Heart right ventricle (tissue), 16 donors: Measurements from ENCODE around the gene NALCN. TPM values are rescaled to one million over a fixed set of nuclear protein-coding genes. Genes with fewer than 3 reads are reported as not detected.
A peak's percentile ranks its signal among the peaks of the same experiment; 100 is the strongest.

Source experiments
- ATAC-seq, 8 donors: fragments of 200-7000 bp; cut with Tn5 transposase; one replicate each; pipeline ENCODE4 v1.9.1; 2020; ENCODE audit warnings: mild to moderate bottlenecking in 8 of 8, moderate library complexity in 8 of 8, moderate number of reproducible peaks in 1 of 8
- DNase-seq, 2 donors: peaks; one replicate each; pipeline ENCODE4 v3.0.0-alpha.2; 2020
- H3K27ac ChIP-seq, 10 donors: fragments of 200-600 bp; sonication (generic) in 2 of 10; one replicate each; pipeline versions ENCODE4 v1.5.0 to v1.8.0; 2020 to 2022; ENCODE audit warnings: mild to moderate bottlenecking in 3 of 10
- H3K27me3 ChIP-seq, 7 donors: fragments of 200-600 bp; one replicate each; pipeline ENCODE4 v1.8.0; 2021 to 2022; ENCODE audit warnings: mild to moderate bottlenecking in 2 of 7
- H3K36me3 ChIP-seq, 9 donors: fragments of 200-600 bp; sonication (generic) in 1 of 9; one replicate each; pipeline versions ENCODE4 v1.5.0 to v1.8.0; 2020 to 2022; ENCODE audit warnings: mild to moderate bottlenecking in 2 of 9
- H3K4me1 ChIP-seq, 9 donors: fragments of 200-600 bp; sonication (generic) in 1 of 9; one replicate each; pipeline versions ENCODE4 v1.5.0 to v1.8.0; 2020 to 2022; ENCODE audit warnings: mild to moderate bottlenecking in 4 of 9
- H3K4me3 ChIP-seq, 10 donors: fragments of 200-600 bp; sonication (generic) in 2 of 10; one replicate each; pipeline versions ENCODE4 v1.5.0 to v1.8.0; 2020 to 2022; ENCODE audit warnings: mild to moderate bottlenecking in 7 of 10, moderate library complexity in 2 of 10
- H3K9me3 ChIP-seq, 11 donors: fragments of 200-600 bp in 10 of 11; sonication (generic) in 2 of 11; one replicate each; pipeline versions ENCODE4 v1.5.0 to v1.8.0; 2013 to 2022; ENCODE audit warnings: mild to moderate bottlenecking in 2 of 11, control low read depth in 1 of 11, moderate library complexity in 1 of 11
- WGBS, 2 donors: extraction: QIAGEN DNeasy Blood & Tissue Kit; methylation state at CpG; one replicate each; pipeline ENCODE4 v1.1.7; 2013; ENCODE audit warnings: inconsistent platforms in 1 of 2; 5-methylcytosine and 5-hydroxymethylcytosine counted together
- intact Hi-C, 10 donors: fragments of 100-400 bp; cut with DNase I; formaldehyde crosslinking; loops; one replicate each; pipeline versions ENCODE4 v1.11.1 to v1.14.2; 2022
- polyA plus RNA-seq, 2 donors: library from polyadenylated mRNA; stranded (reverse); fragments of 200-250 nt; gene quantifications; one replicate each; pipeline ENCODE4 v1.2.3, GENCODE V29; 2013
- total RNA-seq, 10 donors: library from RNA; stranded (reverse); fragmentation: NEBNext Ultra II Directional in 3 of 10; extraction: Animal tissue kit (Norgen Biotek cat#: 25700) in 3 of 10; gene quantifications; one replicate each; pipeline versions ENCODE4 v1.2.1 to v1.2.4, GENCODE V29; 2021 to 2023
- TF ChIP-seq, protein P1 (sequence below), 9 donors: fragments of 200-600 bp; sonication (generic) in 2 of 9; IDR thresholded peaks; one replicate each; pipeline versions ENCODE4 v1.5.0 to v1.8.0; 2021 to 2022; ENCODE audit warnings: antibody characterized with exemption in 9 of 9, mild to moderate bottlenecking in 5 of 9, moderate library complexity in 1 of 9
- donor health status: Arrhythmogenic right ventricular cardiomyopathy.
- donor health status: ischemic (EF 13 %, LVEDD 7.1; RV severe dilation, severe dysfunction).
- donor health status: healthy with polysubstance abuse.
- donor health status: DM: no; HTN: yes; CAD: no.
- donor health status: DM: no; HTN: no; CAD: no.
- donor health status: ischemic (EF 25% LVEDD 6.9; RV normal size, moderate dysfunction).
- donor health status: ischemic (EF 25% LVEDD 5.7; RV mildly dilated, moderate dysfunction).
- donor health status: healthy.
- donor health status: DM: yes; HTN: yes; CAD: no.
- donor health status: Ischemic cardiomyopathy.
- donor health status: ischemic (EF 35%, LVEDD 5.7; RV mildly dilated, moderate dysfunction).
- donor health status: nonischemic (EF 11% LVEDD 7.7; RV severe dilation, severe dysfunction).
- donor health status: DM: yes; HTN: yes; CAD: no.
- donor health status: PGD.
- donor health status: ischemic (EF 29% LVEDD 5.4; RV normal size, mild dysfunction).
- donor health status: nonischemic (EF 23%, LVEDD 6.1; RV moderate dilation, normal function).

NALCN gene
- total and polyA plus RNA-seq, 12 donors, result 0.01 to 9.3 (median 7.8) TPM

DNA sequence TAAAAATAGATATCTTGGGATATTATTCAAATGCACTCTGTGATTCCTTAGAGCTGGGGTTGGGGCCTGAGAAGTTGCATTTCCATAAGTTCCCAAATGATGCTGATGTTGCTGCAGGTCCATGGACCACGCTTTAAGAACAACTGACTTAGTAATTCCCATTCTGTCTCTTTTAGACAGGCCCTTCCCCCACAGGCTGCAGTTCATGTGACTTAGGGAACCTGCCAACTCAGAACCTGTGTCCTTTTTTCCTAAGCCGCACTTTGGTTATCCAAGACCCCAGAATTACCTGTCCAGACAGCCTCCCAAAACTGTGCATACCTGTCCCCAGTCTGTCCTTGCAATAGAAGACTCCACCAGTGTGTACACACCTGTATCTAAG, 34.4 kb upstream of the NALCN start:
- Histone ChIP-seq H3K27ac (no peak overlapping the region), H3K4me3 (no peak overlapping the region), H3K9me3 (no peaks in the 10 kb centered on the region), H3K27me3 (peaks cover 0 to 9% (median 0%) of the 10 kb centered on the region in 7 donors), H3K36me3 (no peaks in the 10 kb centered on the region), H3K4me1 (peaks cover 0 to 3% (median 0%) of the 10 kb centered on the region in 9 donors)
- WGBS, 2 donors, result 80 to 84% methylated on average over 2 of the region's 2 CpGs
- ATAC-seq (no peak), DNase-seq (no peak)
- TF ChIP-seq, protein P1, sequence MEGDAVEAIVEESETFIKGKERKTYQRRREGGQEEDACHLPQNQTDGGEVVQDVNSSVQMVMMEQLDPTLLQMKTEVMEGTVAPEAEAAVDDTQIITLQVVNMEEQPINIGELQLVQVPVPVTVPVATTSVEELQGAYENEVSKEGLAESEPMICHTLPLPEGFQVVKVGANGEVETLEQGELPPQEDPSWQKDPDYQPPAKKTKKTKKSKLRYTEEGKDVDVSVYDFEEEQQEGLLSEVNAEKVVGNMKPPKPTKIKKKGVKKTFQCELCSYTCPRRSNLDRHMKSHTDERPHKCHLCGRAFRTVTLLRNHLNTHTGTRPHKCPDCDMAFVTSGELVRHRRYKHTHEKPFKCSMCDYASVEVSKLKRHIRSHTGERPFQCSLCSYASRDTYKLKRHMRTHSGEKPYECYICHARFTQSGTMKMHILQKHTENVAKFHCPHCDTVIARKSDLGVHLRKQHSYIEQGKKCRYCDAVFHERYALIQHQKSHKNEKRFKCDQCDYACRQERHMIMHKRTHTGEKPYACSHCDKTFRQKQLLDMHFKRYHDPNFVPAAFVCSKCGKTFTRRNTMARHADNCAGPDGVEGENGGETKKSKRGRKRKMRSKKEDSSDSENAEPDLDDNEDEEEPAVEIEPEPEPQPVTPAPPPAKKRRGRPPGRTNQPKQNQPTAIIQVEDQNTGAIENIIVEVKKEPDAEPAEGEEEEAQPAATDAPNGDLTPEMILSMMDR (IDR thresholded peaks at IDR 0.05), result no peak
- intact Hi-C loops, result no loop called here

DNA sequence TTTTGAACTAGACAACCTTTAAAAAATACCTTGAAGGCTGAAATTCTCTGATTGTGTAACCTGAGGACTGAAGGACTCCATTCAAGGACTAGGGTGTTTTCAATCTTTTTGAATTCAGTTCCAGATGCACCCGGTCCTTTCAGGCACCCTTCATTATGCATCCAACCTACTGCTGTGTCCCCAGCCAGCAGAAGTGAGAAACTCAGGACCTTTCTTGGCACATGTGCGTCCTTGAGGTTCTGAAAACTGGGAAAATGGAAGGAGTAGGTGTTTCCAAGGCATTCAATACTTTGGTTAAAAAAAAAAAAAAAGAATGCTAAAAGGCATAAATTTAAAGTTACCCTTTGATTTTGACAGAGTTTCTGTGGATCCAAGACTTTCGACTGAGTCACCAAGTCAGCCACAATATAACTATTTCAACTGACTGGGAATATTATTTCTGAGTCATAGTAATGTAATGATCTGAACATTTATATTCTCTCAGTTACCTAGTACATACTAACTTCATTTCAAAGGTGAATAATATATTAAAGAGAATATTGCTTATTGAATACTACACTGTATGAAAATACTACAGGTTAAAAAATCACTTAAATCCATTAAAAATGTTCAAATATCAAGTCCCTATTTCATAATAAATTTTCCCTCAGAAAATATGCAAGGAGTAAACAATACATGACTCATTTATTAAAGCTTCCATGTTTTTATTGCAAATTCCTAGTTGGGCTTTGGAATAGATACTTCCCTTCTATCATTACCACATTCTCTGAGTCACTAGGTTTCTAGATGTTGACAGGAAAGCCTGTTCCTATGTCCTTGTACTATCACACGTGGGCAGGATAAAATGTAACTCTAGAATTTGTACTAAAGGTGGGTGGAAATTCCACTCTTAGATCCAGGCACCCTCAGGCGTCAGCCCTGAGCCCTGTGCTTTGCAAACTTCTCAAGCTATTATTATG, 33.8 kb upstream of the NALCN start:
- Histone ChIP-seq H3K27me3 (peaks cover 0 to 9% (median 0%) of the 10 kb centered on the region in 7 donors), H3K27ac (no peak overlapping the region), H3K4me3 (no peak overlapping the region), H3K36me3 (no peaks in the 10 kb centered on the region), H3K4me1 (peaks cover 0 to 3% (median 0%) of the 10 kb centered on the region in 9 donors), H3K9me3 (no peaks in the 10 kb centered on the region)
- WGBS, 2 donors, result 47 to 48% methylated on average over 5 of the region's 5 CpGs
- TF ChIP-seq, protein P1 (IDR thresholded peaks at IDR 0.05), result no peak
- DNase-seq (no peak), ATAC-seq (peak in 1 of 8 donors; percentile 36)
- intact Hi-C loops, result no loop called here

DNA sequence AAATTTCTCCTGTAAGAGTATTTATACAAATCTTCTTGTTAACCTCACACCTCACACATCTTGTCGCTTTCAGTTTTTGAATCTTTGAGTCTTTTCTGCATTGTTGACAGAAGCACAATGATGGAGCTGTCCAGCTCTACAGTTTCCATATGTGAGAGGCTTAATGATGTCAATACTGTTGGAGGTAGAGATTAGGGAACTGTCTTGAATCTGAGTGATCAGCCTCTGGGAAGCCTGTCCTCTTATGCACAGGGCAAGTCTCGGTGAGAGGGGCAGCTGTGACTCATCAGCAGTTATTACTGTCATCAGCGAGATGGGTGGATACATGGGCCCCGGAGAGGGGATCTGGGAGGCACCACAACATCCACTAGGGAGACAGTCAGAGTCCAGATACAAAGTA, 31.5 kb upstream of the NALCN start:
- H3K4me1 ChIP-seq, result no peaks in the 10 kb centered on the region
- WGBS, 2 donors, result 50 to 55% methylated on average over 4 of the region's 4 CpGs
- H3K27me3 ChIP-seq, result no peaks in the 10 kb centered on the region
- no peaks in the 10 kb centered on the region for H3K9me3 ChIP-seq
- DNase-seq (no peak), ATAC-seq (no peak)
- no peak overlapping the region for H3K4me3 ChIP-seq
- no peak overlapping the region for H3K27ac ChIP-seq
- TF ChIP-seq, protein P1 (IDR thresholded peaks at IDR 0.05), result no peak
- intact Hi-C loops, result no loop called here
- no peaks in the 10 kb centered on the region for H3K36me3 ChIP-seq

DNA sequence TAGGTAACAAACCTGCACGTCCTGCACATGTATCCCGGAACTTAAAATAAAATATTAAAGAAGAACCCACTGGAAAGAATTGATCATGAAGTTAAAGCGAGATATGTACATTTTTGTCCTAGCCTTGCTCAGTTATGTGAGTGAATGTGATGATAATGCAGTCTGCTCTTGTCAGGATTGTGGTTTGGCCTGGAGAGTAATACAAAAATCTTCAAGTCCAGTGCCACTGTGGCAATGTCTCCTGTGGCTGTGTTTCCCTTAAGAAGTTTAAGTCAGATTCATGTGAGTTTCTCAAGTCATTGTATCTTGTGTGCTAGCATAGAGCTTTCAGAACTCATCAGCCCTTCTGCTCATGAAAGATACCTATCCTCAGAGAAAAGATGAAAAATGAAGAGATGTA, 18.2 kb upstream of the NALCN start:
- Histone ChIP-seq H3K36me3 (no peaks in the 10 kb centered on the region), H3K27me3 (peaks cover 0 to 5% (median 0%) of the 10 kb centered on the region in 7 donors), H3K4me3 (no peak overlapping the region), H3K27ac (no peak overlapping the region), H3K9me3 (no peaks in the 10 kb centered on the region), H3K4me1 (no peaks in the 10 kb centered on the region)
- TF ChIP-seq, protein P1 (IDR thresholded peaks at IDR 0.05), result no peak
- intact Hi-C loops, result no loop called here
- DNase-seq (no peak), ATAC-seq (no peak)
- 75 to 79% methylated on average over 3 of the region's 3 CpGs for WGBS, 2 donors
